Smooth muscle cell (in vitro differentiated cells): ENCODE measurements around the gene CAPZA1. TPM values are rescaled to one million over a fixed set of nuclear protein-coding genes. Genes with fewer than 3 reads are reported as not detected.

Experiments used
- DNase-seq: peaks from one replicate; lab custom pipeline; 2025; ENCODE audit not compliant: unreplicated experiment; lab: John Stamatoyannopoulos, UW
- H2AFZ ChIP-seq: fragments of 200-600 bp; sonication (generic); 2 replicates; pipeline ENCODE4 v1.6.0; 2016; ENCODE audit warnings: antibody characterized with exemption, low read depth, mild to moderate bottlenecking
- H3F3A ChIP-seq: fragments of 200-600 bp; sonication (generic); 2 replicates; pipeline ENCODE4 v1.6.0; 2017; ENCODE audit warnings: antibody characterized with exemption, low read depth
- H3K27ac ChIP-seq: fragments of 200-600 bp; sonication (generic); 2 replicates; pipeline ENCODE4 v1.5.1; 2016; ENCODE audit warnings: low read depth, mild to moderate bottlenecking
- H3K27me3 ChIP-seq: fragments of 200-600 bp; sonication (generic); 2 replicates; pipeline ENCODE4 v1.6.1; 2016; ENCODE audit warnings: low read depth, mild to moderate bottlenecking
- H3K36me3 ChIP-seq: fragments of 200-600 bp; sonication (generic); 2 replicates; pipeline ENCODE4 v1.5.1; 2016; ENCODE audit warnings: low read depth
- H3K4me1 ChIP-seq: fragments of 200-600 bp; sonication (generic); 2 replicates; pipeline ENCODE4 v1.5.1; 2016; ENCODE audit warnings: low read depth
- H3K4me2 ChIP-seq: fragments of 200-600 bp; sonication (generic); 2 replicates; pipeline ENCODE4 v1.6.0; 2016; ENCODE audit warnings: mild to moderate bottlenecking
- H3K4me3 ChIP-seq: fragments of 200-600 bp; sonication (generic); 2 replicates; pipeline ENCODE4 v1.5.1; 2016; ENCODE audit warnings: mild to moderate bottlenecking
- H3K79me2 ChIP-seq: fragments of 200-600 bp; sonication (generic); 2 replicates; pipeline ENCODE4 v1.6.0; 2016; ENCODE audit warnings: low read depth, mild to moderate bottlenecking
- H3K9ac ChIP-seq: fragments of 200-600 bp; sonication (generic); 2 replicates; pipeline ENCODE4 v1.6.0; 2016; ENCODE audit warnings: low read depth
- H3K9me3 ChIP-seq: fragments of 200-600 bp; sonication (generic); replicated peaks from 2 replicates; pipeline ENCODE4 v1.5.1; 2016; ENCODE audit warnings: low read depth
- H4K20me1 ChIP-seq: fragments of 200-600 bp; sonication (generic); 2 replicates; pipeline ENCODE4 v1.6.0; 2016; ENCODE audit warnings: low read depth
- WGBS: methylation state at CpG from one replicate; pipeline ENCODE4 v1.1.7; 2016; ENCODE audit warnings: low lambda C conversion rate; 5-methylcytosine and 5-hydroxymethylcytosine counted together
- polyA plus RNA-seq: library from polyadenylated mRNA; unstranded; fragments of >200 nt; fragmentation: Nextera tagmentation; extraction: Ambion mirVana; gene quantifications from 2 replicates; pipeline ENCODE4 v1.2.1, GENCODE V29; 2016
- total RNA-seq: library from RNA; depleted of rRNA; stranded (reverse); fragments of >200 nt; gene quantifications from 2 replicates; pipeline ENCODE4 v1.2.3, GENCODE V29; 2014
- TF ChIP-seq, protein P1 (sequence below): fragments of 200-600 bp; sonication (generic); IDR thresholded peaks from 2 replicates; pipeline ENCODE4 v1.5.1; 2017; ENCODE audit warnings: borderline replicate concordance, mild to moderate bottlenecking, antibody characterized with exemption; ENCODE audit not compliant: insufficient read depth, poor library complexity, severe bottlenecking

Gene CAPZA1
- total and polyA plus RNA-seq, 2 experiments from 2014 or later: 100 to 264 TPM

DNA sequence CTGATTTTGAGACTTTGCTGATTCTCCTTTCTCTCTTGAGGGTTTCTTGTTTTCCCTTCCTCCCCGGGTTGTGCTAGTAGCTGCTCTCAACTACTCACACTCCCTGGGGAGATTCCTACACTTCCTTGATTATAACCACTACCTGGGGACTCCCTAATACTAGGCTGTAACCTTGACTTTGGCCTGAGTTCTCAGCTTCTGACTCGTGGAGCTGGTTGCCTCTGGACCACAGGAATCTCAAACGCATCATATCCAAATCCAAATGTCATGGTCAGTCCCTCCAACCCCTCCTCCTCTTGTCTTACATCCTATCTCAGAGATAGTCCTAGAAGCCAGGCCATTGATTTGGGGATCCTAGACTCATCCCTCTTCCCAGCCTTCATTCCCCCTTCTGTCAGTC lies 66.8 kb downstream of the CAPZA1 start:
- Histone ChIP-seq H4K20me1 (peaks cover 37% of the 10 kb centered on the region), H3K27me3 (no peaks in the 10 kb centered on the region), H3K79me2 (peaks cover 20% of the 10 kb centered on the region), H3F3A (no peaks in the 10 kb centered on the region), H3K4me3 (no peak overlapping the region), H3K27ac (no peak overlapping the region), H2AFZ (no peak overlapping the region), H3K9ac (no peak overlapping the region), H3K4me2 (no peak overlapping the region), H3K36me3 (peaks cover 4% of the 10 kb centered on the region), H3K9me3 (no peaks in the 10 kb centered on the region), H3K4me1 (no peaks in the 10 kb centered on the region)
- WGBS: 62% methylated on average over 3 of the region's 3 CpGs
- DNase-seq: no peak
- TF ChIP-seq, protein P1, sequence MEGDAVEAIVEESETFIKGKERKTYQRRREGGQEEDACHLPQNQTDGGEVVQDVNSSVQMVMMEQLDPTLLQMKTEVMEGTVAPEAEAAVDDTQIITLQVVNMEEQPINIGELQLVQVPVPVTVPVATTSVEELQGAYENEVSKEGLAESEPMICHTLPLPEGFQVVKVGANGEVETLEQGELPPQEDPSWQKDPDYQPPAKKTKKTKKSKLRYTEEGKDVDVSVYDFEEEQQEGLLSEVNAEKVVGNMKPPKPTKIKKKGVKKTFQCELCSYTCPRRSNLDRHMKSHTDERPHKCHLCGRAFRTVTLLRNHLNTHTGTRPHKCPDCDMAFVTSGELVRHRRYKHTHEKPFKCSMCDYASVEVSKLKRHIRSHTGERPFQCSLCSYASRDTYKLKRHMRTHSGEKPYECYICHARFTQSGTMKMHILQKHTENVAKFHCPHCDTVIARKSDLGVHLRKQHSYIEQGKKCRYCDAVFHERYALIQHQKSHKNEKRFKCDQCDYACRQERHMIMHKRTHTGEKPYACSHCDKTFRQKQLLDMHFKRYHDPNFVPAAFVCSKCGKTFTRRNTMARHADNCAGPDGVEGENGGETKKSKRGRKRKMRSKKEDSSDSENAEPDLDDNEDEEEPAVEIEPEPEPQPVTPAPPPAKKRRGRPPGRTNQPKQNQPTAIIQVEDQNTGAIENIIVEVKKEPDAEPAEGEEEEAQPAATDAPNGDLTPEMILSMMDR: no peak

DNA sequence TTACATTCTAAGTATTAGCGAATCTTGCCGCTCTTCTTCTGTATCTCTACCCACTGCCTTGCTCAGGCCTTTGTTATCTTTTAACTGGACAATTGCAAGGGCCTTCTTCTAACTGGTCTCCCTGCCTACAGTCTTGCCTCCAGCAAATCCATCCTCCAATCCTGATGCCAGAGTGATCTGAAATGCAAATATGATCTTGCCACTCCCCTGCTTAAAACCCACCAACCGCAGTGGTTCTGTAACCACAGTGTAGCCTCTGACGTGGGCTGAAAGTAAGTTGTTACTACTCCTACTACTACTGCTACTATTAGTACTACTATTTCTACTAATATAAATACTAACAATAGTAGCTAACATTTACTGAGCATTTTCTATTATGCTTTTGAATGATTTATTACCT lies 67.2 kb downstream of the CAPZA1 start:
- TF ChIP-seq, protein P1: no peak
- no peak overlapping the region for H3K4me2 ChIP-seq
- no peaks in the 10 kb centered on the region for H3K4me1 ChIP-seq
- peaks cover 4% of the 10 kb centered on the region for H3K36me3 ChIP-seq
- 86% methylated on average over 4 of the region's 4 CpGs for WGBS
- no peak for DNase-seq
- no peak overlapping the region for H3K4me3 ChIP-seq
- no peak overlapping the region for H2AFZ ChIP-seq
- peaks cover 17% of the 10 kb centered on the region for H3K79me2 ChIP-seq
- peaks cover 37% of the 10 kb centered on the region for H4K20me1 ChIP-seq
- H3K9ac ChIP-seq: no peak overlapping the region
- no peak overlapping the region for H3K27ac ChIP-seq
- H3K27me3 ChIP-seq: no peaks in the 10 kb centered on the region
- H3K9me3 ChIP-seq: no peaks in the 10 kb centered on the region
- no peaks in the 10 kb centered on the region for H3F3A ChIP-seq

DNA sequence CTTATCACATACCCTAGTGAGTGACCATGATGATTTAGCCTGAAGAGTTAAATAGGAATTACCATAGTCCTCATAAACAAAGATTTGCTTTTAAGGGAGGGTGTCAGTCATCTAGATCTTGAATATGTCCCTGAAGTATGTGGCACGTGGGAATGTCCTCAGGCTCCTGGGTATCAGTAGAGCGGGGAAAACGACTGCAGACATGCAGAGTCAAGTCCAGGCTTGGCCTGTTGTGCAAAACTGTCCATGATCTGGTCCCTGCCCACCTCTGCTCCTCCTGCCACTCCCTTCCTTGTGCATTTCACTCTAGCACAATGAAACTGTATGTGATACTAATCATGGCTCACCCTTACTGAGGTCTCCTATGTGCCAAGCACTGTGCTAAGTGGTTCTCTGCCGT lies 67.7 kb downstream of the CAPZA1 start:
- Histone ChIP-seq H3F3A (no peaks in the 10 kb centered on the region), H4K20me1 (peaks cover 37% of the 10 kb centered on the region), H3K27ac (no peak overlapping the region), H3K79me2 (peaks cover 17% of the 10 kb centered on the region), H3K4me2 (no peak overlapping the region), H3K36me3 (peaks cover 4% of the 10 kb centered on the region), H3K9ac (no peak overlapping the region), H3K4me1 (no peaks in the 10 kb centered on the region), H3K9me3 (no peaks in the 10 kb centered on the region), H3K27me3 (no peaks in the 10 kb centered on the region), H3K4me3 (no peak overlapping the region), H2AFZ (no peak overlapping the region)
- WGBS: 81% methylated on average over 4 of the region's 4 CpGs
- DNase-seq: no peak
- TF ChIP-seq, protein P1: no peak

DNA sequence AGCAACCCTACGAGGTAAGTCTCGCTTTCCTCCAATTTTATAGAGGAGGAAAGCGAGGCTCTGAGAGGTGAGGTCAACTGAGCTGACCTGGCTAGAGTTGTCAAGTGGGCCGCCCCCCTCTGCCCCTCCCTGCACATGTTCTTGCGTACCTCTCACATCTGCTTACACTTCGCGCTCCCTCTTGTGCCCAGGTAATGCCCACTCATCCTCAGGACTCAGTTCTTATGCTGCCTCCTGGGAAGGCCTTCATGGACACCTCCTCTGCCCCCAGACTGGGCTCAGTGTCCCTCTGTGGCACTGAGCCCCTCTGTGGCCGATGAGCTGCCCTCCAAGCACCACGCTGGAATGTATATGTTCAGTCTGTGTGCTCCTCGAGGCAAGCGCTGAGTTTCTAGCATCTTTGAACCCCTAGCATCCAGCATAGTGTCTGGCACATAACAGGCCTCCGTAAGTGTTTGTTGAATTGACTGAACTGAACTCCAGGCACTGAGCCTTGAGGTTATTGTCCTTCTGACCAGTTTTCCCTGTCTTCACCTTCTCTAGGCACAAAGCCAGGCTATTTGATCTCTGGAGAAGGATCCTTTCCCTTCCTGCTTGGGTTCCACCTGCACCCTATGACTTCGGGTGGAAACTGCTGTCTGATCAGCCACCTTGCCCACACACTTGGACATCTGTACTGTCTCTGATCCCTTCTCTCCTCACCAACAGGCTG lies 68.3 kb downstream of the CAPZA1 start:
- no peak overlapping the region for H3K27ac ChIP-seq

More for the DNA sequence above, 68.3 kb downstream of the CAPZA1 start:
- 94% methylated on average over 13 of the region's 13 CpGs for WGBS
- Histone ChIP-seq H3K4me3 (no peak overlapping the region), H3K79me2 (peaks cover 17% of the 10 kb centered on the region), H3K4me2 (no peak overlapping the region), H3K4me1 (no peaks in the 10 kb centered on the region), H4K20me1 (peaks cover 37% of the 10 kb centered on the region), H3K9ac (no peak overlapping the region), H2AFZ (no peak overlapping the region), H3K9me3 (no peaks in the 10 kb centered on the region), H3K36me3 (peaks cover 4% of the 10 kb centered on the region), H3K27me3 (no peaks in the 10 kb centered on the region), H3F3A (no peaks in the 10 kb centered on the region)
- no peak for DNase-seq
- TF ChIP-seq, protein P1: no peak
